GM18498 (cell line): ENCODE measurements around the gene HMGCLL1.

ENCODE experiments used
- ATAC-seq: cut with Tn5 transposase; IDR thresholded peaks from one replicate; pipeline ENCODE4 v1.9.1; 2021; ENCODE audit warnings: mild to moderate bottlenecking, moderate library complexity; ENCODE audit not compliant: unreplicated experiment

Gene HMGCLL1

GRCh38 chr6:55536391-55536956 is 42.5 kb downstream of the HMGCLL1 start:
- ATAC-seq, result no peak

- ATAC-seq, result no peak
Measured at GRCh38 chr6:55531496-55531895, 47.5 kb downstream of the HMGCLL1 start.

- no peak for ATAC-seq
Measured at GRCh38 chr6:55530931-55531330, 48.1 kb downstream of the HMGCLL1 start.

- ATAC-seq, result peak; percentile 76
Measured at GRCh38 chr6:55528624-55529023, 50.4 kb downstream of the HMGCLL1 start.

- no peak for ATAC-seq
Measured at GRCh38 chr6:55524441-55524840, 54.6 kb downstream of the HMGCLL1 start.

GRCh38 chr6:55518529-55519060 is 60.4 kb downstream of the HMGCLL1 start:
- no peak for ATAC-seq

- no peak for ATAC-seq
Measured at GRCh38 chr6:55516736-55517135, 62.3 kb downstream of the HMGCLL1 start.

GRCh38 chr6:55512904-55513303 is 66.1 kb downstream of the HMGCLL1 start:
- no peak for ATAC-seq

- ATAC-seq, result no peak
Measured at GRCh38 chr6:55511122-55511800, 67.7 kb downstream of the HMGCLL1 start.

GRCh38 chr6:55499591-55499990 is 79.4 kb downstream of the HMGCLL1 start:
- ATAC-seq, result no peak

- ATAC-seq, result no peak
Measured at GRCh38 chr6:55497694-55498093, 81.3 kb downstream of the HMGCLL1 start.

GRCh38 chr6:55496201-55496600 is 82.8 kb downstream of the HMGCLL1 start:
- ATAC-seq, result no peak

- ATAC-seq, result no peak
Measured at GRCh38 chr6:55495277-55495676, 83.7 kb downstream of the HMGCLL1 start.

- no peak for ATAC-seq
Measured at GRCh38 chr6:55494411-55494810, 84.6 kb downstream of the HMGCLL1 start.

- no peak for ATAC-seq
Measured at GRCh38 chr6:55492259-55492658, 86.7 kb downstream of the HMGCLL1 start.

- no peak for ATAC-seq
Measured at GRCh38 chr6:55490871-55491270, 88.1 kb downstream of the HMGCLL1 start.

GRCh38 chr6:55474382-55474781 is 104.6 kb downstream of the HMGCLL1 start:
- no peak for ATAC-seq

GRCh38 chr6:55473722-55474121 is 105.3 kb downstream of the HMGCLL1 start:
- no peak for ATAC-seq

- no peak for ATAC-seq
Measured at GRCh38 chr6:55469951-55470366, 109.0 kb downstream of the HMGCLL1 start.

- ATAC-seq, result no peak
Measured at GRCh38 chr6:55456016-55456415, 123.0 kb downstream of the HMGCLL1 start.

GRCh38 chr6:55450005-55450404 is 129.0 kb downstream of the HMGCLL1 start:
- ATAC-seq, result no peak

- ATAC-seq, result no peak
Measured at GRCh38 chr6:55449225-55449624, 129.8 kb downstream of the HMGCLL1 start.

- ATAC-seq, result no peak
Measured at GRCh38 chr6:55448451-55448850, 130.5 kb downstream of the HMGCLL1 start.
